ENCODE results near the gene URB1.

The URB1 gene

DNA sequence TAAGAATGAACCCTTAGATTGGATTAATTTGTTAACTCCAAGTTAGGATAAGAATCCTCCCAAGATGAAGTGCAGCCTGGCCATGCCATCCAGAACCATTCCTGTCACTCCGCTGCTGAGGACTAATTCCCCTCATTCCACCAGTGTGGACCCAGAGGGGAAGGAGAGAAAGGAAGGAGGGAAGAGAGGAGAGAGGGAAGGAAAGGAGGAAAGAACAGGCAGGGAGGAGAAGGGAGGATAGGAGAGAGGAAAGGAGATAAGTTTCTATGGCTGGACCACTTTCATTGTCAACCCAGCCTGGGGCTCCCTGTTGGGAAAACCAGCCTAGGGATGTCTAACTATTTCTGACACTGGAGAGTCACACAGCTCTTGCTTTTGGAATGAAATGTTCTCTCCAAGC, 89.4 kb downstream of the URB1 start:
- H3K27ac ChIP-seq = no peak overlapping the region
- no peak overlapping the region for H3K9ac ChIP-seq
- peaks cover 11% of the 10 kb centered on the region for H3K4me1 ChIP-seq
- H3K27me3 ChIP-seq = no peaks in the 10 kb centered on the region
- no peak overlapping the region for H3K4me3 ChIP-seq
- no peak for TF ChIP-seq Cebpa-rat (IDR thresholded peaks at IDR 0.05)
- H4K20me1 ChIP-seq = no peaks in the 10 kb centered on the region
- no peaks in the 10 kb centered on the region for H3K9me3 ChIP-seq
- H3K36me3 ChIP-seq = peaks cover 39% of the 10 kb centered on the region
- no peak overlapping the region for H3K4me2 ChIP-seq

DNA sequence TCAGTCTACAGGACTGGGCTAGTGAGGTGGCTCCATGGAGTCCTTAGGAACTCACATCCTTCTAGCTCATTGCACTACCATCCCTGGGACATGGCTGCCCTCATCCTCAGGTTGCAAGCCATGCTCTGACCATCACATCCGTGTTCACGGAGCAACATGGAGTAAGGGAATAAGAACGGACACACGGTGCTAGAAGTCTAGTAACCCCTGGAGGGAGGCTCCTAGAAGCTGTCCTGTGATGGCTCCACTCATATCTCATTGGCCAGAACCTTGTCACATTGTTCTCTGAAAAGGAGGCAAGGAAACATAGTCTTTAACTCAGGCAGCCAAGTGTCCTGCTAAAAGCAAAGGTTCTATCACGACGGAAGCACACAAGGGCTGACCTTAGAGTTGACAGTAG, 90.3 kb downstream of the URB1 start:
- Histone ChIP-seq H3K27ac (no peak overlapping the region), H3K36me3 (peaks cover 31% of the 10 kb centered on the region)

DNA sequence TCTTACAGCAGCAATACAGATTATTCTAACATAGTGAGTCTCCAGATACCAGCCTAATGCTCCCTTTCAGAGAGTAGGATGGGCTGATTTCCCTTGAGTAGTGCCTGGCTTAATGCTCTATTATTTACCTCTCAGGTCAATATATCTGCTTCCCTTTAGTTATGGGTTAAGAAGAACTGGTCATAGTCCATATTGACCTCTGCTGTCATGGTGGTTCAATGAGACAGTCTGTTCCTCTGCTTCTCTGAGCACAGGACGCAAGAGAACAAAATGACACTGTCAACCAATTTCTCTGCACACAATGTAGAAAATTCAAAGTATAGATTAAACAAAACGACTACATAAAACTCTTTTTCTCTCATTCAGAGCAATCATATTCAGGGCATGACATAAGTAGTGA, 91.2 kb downstream of the URB1 start:
- H3K27ac ChIP-seq = no peak overlapping the region
- no peaks in the 10 kb centered on the region for H3K9me3 ChIP-seq
- H3K4me1 ChIP-seq = peaks cover 11% of the 10 kb centered on the region
- peaks cover 25% of the 10 kb centered on the region for H3K36me3 ChIP-seq
- TF ChIP-seq Cebpa-rat (IDR thresholded peaks at IDR 0.05) = no peak
- H3K27me3 ChIP-seq = no peaks in the 10 kb centered on the region
- H3K9ac ChIP-seq = no peak overlapping the region
- no peak overlapping the region for H3K4me3 ChIP-seq
- no peaks in the 10 kb centered on the region for H4K20me1 ChIP-seq
- H3K4me2 ChIP-seq = no peak overlapping the region

More for the DNA sequence above, 90.3 kb downstream of the URB1 start:
- H3K27me3 ChIP-seq = no peaks in the 10 kb centered on the region
- H3K4me2 ChIP-seq = no peak overlapping the region
- peaks cover 11% of the 10 kb centered on the region for H3K4me1 ChIP-seq
- no peak overlapping the region for H3K9ac ChIP-seq
- no peaks in the 10 kb centered on the region for H3K9me3 ChIP-seq
- no peaks in the 10 kb centered on the region for H4K20me1 ChIP-seq
- TF ChIP-seq Cebpa-rat (IDR thresholded peaks at IDR 0.05) = no peak
- no peak overlapping the region for H3K4me3 ChIP-seq

DNA sequence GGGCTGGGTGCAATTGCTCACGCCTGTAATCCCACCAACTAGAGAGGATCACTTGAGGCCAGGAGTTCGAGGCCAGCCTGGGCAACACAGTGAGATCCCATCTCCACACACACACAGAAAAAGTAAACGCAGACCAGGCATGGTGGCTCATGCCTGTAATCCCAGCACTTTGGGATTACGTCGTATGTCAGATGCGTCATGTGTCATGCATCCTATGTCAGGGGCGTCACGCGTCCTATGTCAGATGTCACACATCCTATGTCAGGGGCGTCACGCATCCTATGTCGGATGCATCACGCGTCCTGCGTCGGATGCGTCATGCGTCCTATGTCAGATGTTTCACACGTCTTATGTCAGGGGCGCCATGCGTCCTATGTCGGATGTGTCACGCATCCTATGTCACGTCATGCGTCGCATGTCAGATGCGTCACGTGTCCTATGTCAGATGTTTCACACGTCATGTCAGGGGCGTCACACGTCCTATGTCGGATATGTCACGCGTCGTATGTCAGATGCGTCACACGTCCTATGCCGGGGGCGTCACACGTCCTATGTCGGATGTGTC, 92.6 kb downstream of the URB1 start:
- Histone ChIP-seq H3K9ac (no peak overlapping the region), H3K36me3 (peaks cover 21% of the 10 kb centered on the region), H4K20me1 (no peaks in the 10 kb centered on the region), H3K27me3 (no peaks in the 10 kb centered on the region), H3K27ac (no peak overlapping the region), H3K4me1 (no peaks in the 10 kb centered on the region), H3K9me3 (no peaks in the 10 kb centered on the region), H3K4me3 (no peak overlapping the region), H3K4me2 (no peak overlapping the region)
- no peak for TF ChIP-seq Cebpa-rat (IDR thresholded peaks at IDR 0.05)

DNA sequence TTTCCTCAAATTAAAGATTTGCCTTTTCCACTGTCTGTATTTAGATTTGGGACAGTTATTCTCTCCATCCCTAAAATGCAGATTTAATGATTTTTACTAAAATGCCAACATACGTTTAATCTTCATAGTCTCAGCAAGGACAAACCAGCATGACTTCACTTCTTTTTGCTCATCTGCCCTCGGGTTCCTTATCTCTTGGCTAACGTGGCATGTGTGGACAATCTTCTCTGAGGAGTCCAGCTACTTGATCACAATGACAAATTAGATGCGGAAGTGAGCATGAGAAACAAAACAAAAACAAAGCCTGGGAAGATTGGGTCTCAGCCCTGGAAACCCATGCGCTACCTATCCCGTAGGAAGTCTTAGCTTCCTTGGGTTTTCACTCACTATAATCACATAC, 93.1 kb downstream of the URB1 start:
- H3K36me3 ChIP-seq = peaks cover 21% of the 10 kb centered on the region
- no peak overlapping the region for H3K4me3 ChIP-seq
- H3K9ac ChIP-seq = no peak overlapping the region
- no peak overlapping the region for H3K4me2 ChIP-seq
- no peaks in the 10 kb centered on the region for H4K20me1 ChIP-seq
- TF ChIP-seq Cebpa-rat (IDR thresholded peaks at IDR 0.05) = no peak
- H3K9me3 ChIP-seq = no peaks in the 10 kb centered on the region
- H3K4me1 ChIP-seq = no peaks in the 10 kb centered on the region
- H3K27ac ChIP-seq = no peak overlapping the region
- no peaks in the 10 kb centered on the region for H3K27me3 ChIP-seq

DNA sequence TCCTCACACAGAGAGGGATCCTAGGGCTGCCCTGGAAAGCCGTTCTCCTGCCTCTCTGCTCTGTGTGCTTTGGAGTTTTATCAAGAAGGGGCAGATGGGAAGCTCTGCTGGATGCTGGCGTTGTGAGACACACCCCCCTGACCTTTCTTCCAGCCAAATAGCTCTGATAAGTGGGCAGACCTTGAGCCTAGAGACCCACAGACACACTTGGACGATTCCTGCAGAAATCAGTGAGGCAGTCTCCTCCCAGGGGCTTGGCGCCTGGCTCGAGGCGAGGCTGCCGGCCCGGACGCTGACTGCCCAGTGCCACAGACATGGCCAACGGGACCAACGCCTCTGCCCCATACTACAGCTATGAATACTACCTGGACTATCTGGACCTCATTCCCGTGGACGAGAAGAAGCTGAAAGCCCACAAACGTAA, 94.1 kb downstream of the URB1 start, which contains the start of gene MRAP:
TSS of gene MRAP (plus strand) at position 198 of the 424 bp plus-strand sequence. CDS start at position 315, 117 bp downstream.
- no peak within 1 kb of the TSS for H3K4me3 ChIP-seq
- peaks cover 21% of the 10 kb centered on the region for H3K36me3 ChIP-seq
- H4K20me1 ChIP-seq = no peaks in the 10 kb centered on the region
- no peaks in the 10 kb centered on the region for H3K27me3 ChIP-seq
- no peak within 1 kb of the TSS for H3K4me2 ChIP-seq
- H3K9me3 ChIP-seq = no peaks in the 10 kb centered on the region
- H3K4me1 ChIP-seq = no peaks in the 10 kb centered on the region
- no peak within 1 kb of the TSS for H3K9ac ChIP-seq
- no peak within 1 kb of the TSS for H3K27ac ChIP-seq
- TF ChIP-seq Cebpa-rat (IDR thresholded peaks at IDR 0.05) = no peak

DNA sequence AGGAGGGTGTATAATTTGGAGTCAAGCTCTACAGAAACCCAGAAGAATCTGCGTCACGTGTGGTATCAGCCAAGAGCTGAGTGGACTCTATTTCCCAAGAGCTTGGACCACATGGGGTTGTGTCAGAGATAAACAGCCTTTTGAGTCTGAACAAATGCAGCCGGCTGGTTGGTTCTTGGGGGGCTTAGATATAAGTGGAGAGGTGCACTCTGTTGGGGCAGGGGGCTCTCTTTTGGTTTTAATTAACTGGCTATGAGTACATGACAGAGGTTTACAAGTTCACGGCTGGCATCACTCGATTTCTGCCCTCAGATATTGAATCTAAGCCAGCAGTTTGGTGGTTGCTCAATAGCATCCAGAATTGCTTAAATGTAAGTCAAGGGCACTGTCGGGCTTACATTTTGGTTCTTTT, 94.7 kb downstream of the URB1 start:
- no peak for TF ChIP-seq Cebpa-rat (IDR thresholded peaks at IDR 0.05)
- Histone ChIP-seq H3K36me3 (peaks cover 21% of the 10 kb centered on the region), H3K4me2 (no peak overlapping the region), H3K27ac (no peak overlapping the region), H3K9me3 (no peaks in the 10 kb centered on the region), H3K27me3 (no peaks in the 10 kb centered on the region), H3K4me1 (no peaks in the 10 kb centered on the region), H3K9ac (no peak overlapping the region), H4K20me1 (no peaks in the 10 kb centered on the region), H3K4me3 (no peak overlapping the region)

DNA sequence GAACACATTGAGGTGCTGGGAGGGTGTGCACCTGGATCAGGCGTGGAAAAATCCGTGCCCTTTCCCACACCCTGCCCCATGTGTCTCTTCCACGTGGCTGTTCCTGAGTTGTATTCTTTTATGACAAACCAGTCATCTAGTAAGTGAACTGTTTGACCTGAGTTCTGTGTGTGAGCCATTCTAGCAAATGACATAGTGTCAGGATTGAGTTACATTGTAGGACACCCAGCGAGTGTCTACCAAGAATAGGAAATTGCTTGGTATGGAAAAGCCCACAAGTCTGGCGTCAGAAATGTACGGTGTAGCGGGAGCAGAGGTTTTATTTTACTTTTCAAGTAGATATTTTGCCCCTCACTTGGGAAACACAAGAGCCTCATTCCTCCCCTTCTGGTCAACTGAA, 95.4 kb downstream of the URB1 start:
- Histone ChIP-seq H3K4me3 (no peak overlapping the region), H3K27me3 (no peaks in the 10 kb centered on the region), H3K27ac (no peak overlapping the region), H3K4me2 (no peak overlapping the region), H3K9ac (no peak overlapping the region), H3K4me1 (no peaks in the 10 kb centered on the region), H3K36me3 (peaks cover 18% of the 10 kb centered on the region), H3K9me3 (no peaks in the 10 kb centered on the region), H4K20me1 (no peaks in the 10 kb centered on the region)
- no peak for TF ChIP-seq Cebpa-rat (IDR thresholded peaks at IDR 0.05)

DNA sequence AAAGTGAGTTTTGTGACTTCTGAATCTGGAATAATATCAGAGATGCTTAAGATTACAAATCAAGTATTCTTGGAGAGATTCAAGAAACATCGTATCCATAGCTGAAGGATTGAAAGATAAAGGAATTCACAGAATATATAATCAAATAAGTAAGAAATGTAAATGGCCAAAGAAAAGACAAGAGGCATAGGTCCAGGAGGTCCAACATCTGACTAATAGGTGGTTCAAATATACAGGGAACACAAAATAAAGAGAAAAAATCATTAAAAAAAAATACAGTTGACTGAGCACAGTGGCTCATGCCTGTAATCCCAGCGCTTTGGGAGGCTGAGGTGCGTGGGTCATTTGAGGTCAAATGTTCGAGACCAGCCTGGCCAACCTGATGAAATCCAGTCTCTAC, 107.3 kb downstream of the URB1 start:
- Histone ChIP-seq H3K27me3 (no peaks in the 10 kb centered on the region), H3K9ac (no peak overlapping the region), H4K20me1 (no peaks in the 10 kb centered on the region), H3K4me2 (no peak overlapping the region), H3K4me1 (no peaks in the 10 kb centered on the region), H3K27ac (no peak overlapping the region), H3K36me3 (no peaks in the 10 kb centered on the region), H3K4me3 (no peak overlapping the region), H3K9me3 (no peaks in the 10 kb centered on the region)
- no peak for TF ChIP-seq Cebpa-rat (IDR thresholded peaks at IDR 0.05)

DNA sequence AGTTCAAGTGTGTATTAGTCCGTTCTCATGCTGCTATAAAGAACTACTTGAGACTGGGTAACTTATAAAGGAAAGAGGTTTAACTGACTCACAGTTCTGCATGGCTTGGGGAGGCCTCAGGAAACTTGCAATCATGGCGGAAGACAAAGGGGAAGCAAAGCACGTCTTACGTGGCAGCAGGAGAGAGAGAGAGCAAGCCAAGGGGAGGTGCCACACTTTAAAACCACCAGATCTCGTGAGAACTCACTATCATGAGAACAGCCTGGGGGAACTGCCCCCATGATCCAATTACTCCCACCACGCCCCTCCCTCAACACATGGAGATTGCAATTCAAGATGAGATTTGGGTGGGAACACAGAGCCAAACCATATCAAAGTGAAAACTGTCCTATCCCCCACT, 109.8 kb downstream of the URB1 start:
- no peak overlapping the region for H3K4me2 ChIP-seq
- H3K27me3 ChIP-seq = no peaks in the 10 kb centered on the region
- no peaks in the 10 kb centered on the region for H3K9me3 ChIP-seq
- no peaks in the 10 kb centered on the region for H3K36me3 ChIP-seq
- no peaks in the 10 kb centered on the region for H4K20me1 ChIP-seq
- H3K9ac ChIP-seq = no peak overlapping the region
- H3K27ac ChIP-seq = no peak overlapping the region
- no peak for TF ChIP-seq Cebpa-rat (IDR thresholded peaks at IDR 0.05)
- H3K4me1 ChIP-seq = peaks cover 14% of the 10 kb centered on the region
- no peak overlapping the region for H3K4me3 ChIP-seq

DNA sequence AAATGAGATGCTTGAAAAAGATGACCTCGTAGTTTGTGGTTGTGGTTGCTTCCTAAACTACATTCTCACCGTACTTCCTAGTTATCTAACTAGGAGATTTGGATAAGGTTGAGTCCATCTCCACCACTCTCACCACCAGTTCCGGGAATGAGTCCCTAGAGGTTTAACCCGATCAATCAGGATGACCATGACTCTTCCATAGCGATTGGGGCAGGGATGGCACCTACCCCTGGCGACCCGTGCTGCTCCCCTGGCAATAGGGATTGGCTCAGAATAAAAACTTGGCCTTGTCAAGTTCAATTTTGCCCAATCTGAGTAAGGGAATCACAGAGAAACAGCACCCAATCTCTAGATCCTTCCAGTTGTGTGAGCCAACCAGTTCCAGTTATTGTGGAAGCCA, 111.3 kb downstream of the URB1 start:
- TF ChIP-seq Cebpa-rat (IDR thresholded peaks at IDR 0.05) = no peak
- Histone ChIP-seq H3K4me2 (no peak overlapping the region), H3K27me3 (no peaks in the 10 kb centered on the region), H3K9me3 (no peaks in the 10 kb centered on the region), H3K9ac (no peak overlapping the region), H3K4me3 (no peak overlapping the region), H3K4me1 (peaks cover 23% of the 10 kb centered on the region), H3K36me3 (no peaks in the 10 kb centered on the region), H3K27ac (no peak overlapping the region), H4K20me1 (no peaks in the 10 kb centered on the region)

Data from BLaER1 (cell line).